ENCODE data around the gene NOTCH4. TPM values are rescaled to one million over a fixed set of nuclear protein-coding genes. Genes with fewer than 3 reads are reported as not detected.

NOTCH4 gene
- total and polyA plus RNA-seq, 2 of the 4 experiments (the other 2 are of a cell fraction) = 0.96 to 1.3 TPM

DNA sequence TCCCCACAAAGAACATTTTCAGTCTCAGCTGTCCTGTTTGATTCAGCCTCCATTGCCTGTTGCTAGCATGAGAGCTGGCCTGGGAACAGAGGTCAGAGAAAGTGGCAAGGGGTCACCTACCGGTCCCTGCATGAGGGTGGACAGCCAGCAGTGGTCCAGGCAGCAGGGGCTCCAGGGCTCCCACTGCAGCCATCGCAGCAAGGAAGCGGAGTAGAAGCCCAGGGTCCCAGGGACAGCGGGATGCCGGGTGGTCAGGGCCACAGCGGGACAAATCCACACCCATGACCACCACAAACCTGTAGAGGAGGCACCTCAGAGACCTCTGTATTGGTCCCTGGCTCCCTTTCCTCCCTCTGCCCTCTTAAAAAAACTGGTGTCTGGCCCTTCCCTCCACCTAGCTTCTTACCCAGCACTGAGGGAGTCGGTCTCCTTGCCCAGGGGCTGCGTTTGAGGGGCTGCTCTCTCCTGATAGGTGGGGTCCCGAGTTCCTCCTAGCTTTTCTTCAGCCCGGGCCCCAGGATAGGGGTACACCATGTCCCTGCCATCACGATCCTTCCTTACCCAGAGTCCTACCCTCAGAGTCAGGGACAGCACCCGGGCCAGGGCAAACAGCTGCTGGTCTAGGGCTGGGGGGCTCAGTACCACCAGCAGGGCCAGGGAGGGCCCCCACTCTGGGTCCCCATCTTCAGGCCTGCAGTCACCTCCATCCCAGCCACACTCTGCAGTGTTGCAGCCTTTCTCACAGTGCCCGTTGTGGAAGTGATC is 23.0 kb downstream of the NOTCH4 start:
- no peak overlapping the region for H3K18ac ChIP-seq (ENCODE audit: low read depth, low read length)
- H2AK9ac ChIP-seq (replicated peaks; ENCODE audit: low read depth, low read length, poor library complexity) = no peak overlapping the region
- H2BK20ac ChIP-seq (ENCODE audit: low read depth, low read length) = no peak overlapping the region
- H2BK5ac ChIP-seq (ENCODE audit: low read depth, low read length, poor library complexity, severe bottlenecking) = no peak overlapping the region
- no peak overlapping the region for H3K4me3 ChIP-seq (ENCODE audit: insufficient read depth, low read depth, low read length)
- no peak overlapping the region for H2AFZ ChIP-seq (replicated peaks; ENCODE audit: low read length, poor library complexity)
- H3K9me1 ChIP-seq (ENCODE audit: insufficient read depth, low read length) = peaks cover 7% of the 10 kb centered on the region
- WGBS, 2 experiments (ENCODE audit: extremely low coverage in 2 of 2, insufficient read length in 1 of 2) = 70% methylated on average over 2 of the region's 13 CpGs; no CpG with 5 or more reads in 1 of the 2 experiments
- no peak overlapping the region for H2AK5ac ChIP-seq (ENCODE audit: low read depth, low read length)
- no peaks in the 10 kb centered on the region for H3K9me3 ChIP-seq (ENCODE audit: control insufficient read depth, insufficient read depth, low read length)
- intact Hi-C loops (cut with micrococcal nuclease) = no loop called here
- no peak overlapping the region for H2BK15ac ChIP-seq (ENCODE audit: low read depth, low read length)
- TF ChIP-seq MAZ (IDR thresholded peaks at IDR 0.05; ENCODE audit: borderline replicate concordance, low read depth, low read length) (no peak), MAFK (IDR thresholded peaks at IDR 0.05; ENCODE audit: low read depth, low read length) (no peak), RCOR1 (IDR thresholded peaks at IDR 0.05; ENCODE audit: insufficient replicate concordance, low read length) (no peak), CEBPB (IDR thresholded peaks at IDR 0.05; ENCODE audit: low read depth, low read length) (no peak), MXI1 (IDR thresholded peaks at IDR 0.05; ENCODE audit: borderline replicate concordance, low read depth, low read length) (no peak), FOS (IDR thresholded peaks at IDR 0.05; ENCODE audit: low read depth, low read length) (no peak)
- no peak overlapping the region for H3K9ac ChIP-seq (ENCODE audit: low read depth, low read length)
- no peak overlapping the region for H3K14ac ChIP-seq (replicated peaks; ENCODE audit: low read depth, low read length)
- no peak overlapping the region for H3K56ac ChIP-seq (ENCODE audit: extremely low read depth, insufficient read depth, low read length)
- no peak overlapping the region for H4K91ac ChIP-seq (ENCODE audit: insufficient read depth, low read depth, low read length)
- H3K4me1 ChIP-seq (ENCODE audit: control insufficient read depth, insufficient read depth, low read length) = peaks cover 3% of the 10 kb centered on the region; the same call in 1 of the 2 replicates
- no peak for ATAC-seq (ENCODE audit: low read depth)
- in situ Hi-C loops (cut with MboI; ENCODE audit: low sequenced_read_pairs) = no loop called here
- H4K5ac ChIP-seq (ENCODE audit: low read depth, low read length) = no peak overlapping the region
- H3K27me3 ChIP-seq (ENCODE audit: control insufficient read depth, insufficient read depth, low read length) = peaks cover 10% of the 10 kb centered on the region; the same call in 1 of the 2 replicates
- no TSS peak for BruUV-seq (replicated peaks)
- no peak overlapping the region for H3K4ac ChIP-seq (ENCODE audit: low read depth, low read length)
- H3K4me2 ChIP-seq (ENCODE audit: low read depth, low read length) = no peak overlapping the region
- CTCF ChIA-PET = no interaction called here
- H3K36me3 ChIP-seq (ENCODE audit: control insufficient read depth, insufficient read depth, low read length) = no peaks in the 10 kb centered on the region
- no peaks in the 10 kb centered on the region for H4K20me1 ChIP-seq (ENCODE audit: insufficient read depth, low read length)
- H3K27ac ChIP-seq (ENCODE audit: insufficient read depth, low read length) = no peak overlapping the region
- POLR2A ChIA-PET (ENCODE audit: unreplicated experiment) = no interaction called here
- H2BK120ac ChIP-seq (ENCODE audit: low read depth, low read length) = no peak overlapping the region
- H4K8ac ChIP-seq (ENCODE audit: low read depth in 2 of 2, low read length in 2 of 2) = no peak overlapping the region
- H3K23ac ChIP-seq (ENCODE audit: low read depth, low read length) = no peak overlapping the region
- dilution Hi-C loops (cut with HindIII; ENCODE audit: low sequenced_read_pairs, unreplicated experiment) = no loop called here
- DNase-seq = no peak
- H3K79me1 ChIP-seq (ENCODE audit: low read depth in 1 of 2, low read length in 2 of 2) = peaks cover 6 to 8% of the 10 kb centered on the region in 2 experiments
